Gastroesophageal sphincter (tissue), 4 donors: ENCODE data around the gene COL4A3. TPM values are rescaled to one million over a fixed set of nuclear protein-coding genes. Genes with fewer than 3 reads are reported as not detected.

ENCODE experiments used
- ATAC-seq: fragments of 150-250 bp; one replicate; pipeline ENCODE4 v1.9.1; 2016; ENCODE audit warnings: mild to moderate bottlenecking, moderate library complexity
- H3K27ac ChIP-seq, 4 donors: fragments of 200-600 bp; sonication (generic) in 3 of 4; 1 replicate in 3 of 4; 2 replicates in 1 of 4; pipeline ENCODE4 v1.5.1; 2016 to 2019
- H3K27me3 ChIP-seq: fragments of 200-600 bp; sonication (generic); one replicate; pipeline ENCODE4 v1.5.1; 2019
- H3K36me3 ChIP-seq, 2 donors: fragments of 200-600 bp; sonication (generic); one replicate each; pipeline ENCODE4 v1.5.1; 2019; ENCODE audit warnings: control low read depth in 1 of 2
- H3K4me1 ChIP-seq, 3 donors: fragments of 200-600 bp; sonication (generic); 1 replicate in 2 of 3; 2 replicates in 1 of 3; pipeline ENCODE4 v1.5.1; 2016 to 2019; ENCODE audit warnings: control low read depth in 2 of 3
- H3K4me3 ChIP-seq, 2 donors: fragments of 200-600 bp; sonication (generic); one replicate each; pipeline ENCODE4 v1.5.1; 2019; ENCODE audit warnings: mild to moderate bottlenecking in 1 of 2, moderate library complexity in 1 of 2
- H3K9me3 ChIP-seq, 3 donors: fragments of 200-600 bp; sonication (generic); one replicate each; pipeline ENCODE4 v1.5.1; 2017 to 2019; ENCODE audit warnings: control low read depth in 2 of 3
- CTCF ChIP-seq, 4 experiments: fragments of 200-600 bp in 2 of 4; fragments of 450-650 bp in 2 of 4; sonication (generic) in 1 of 4; IDR thresholded peaks; one replicate each; pipeline ENCODE4 v1.5.1; 2017 to 2019; ENCODE audit warnings: antibody characterized with exemption in 4 of 4, mild to moderate bottlenecking in 2 of 4, moderate library complexity in 2 of 4
- EP300 ChIP-seq: sonication (generic); formaldehyde crosslinking; IDR thresholded peaks from one replicate; pipeline ENCODE4 v1.6.1; 2017; ENCODE audit warnings: antibody characterized with exemption, mild to moderate bottlenecking
- POLR2A ChIP-seq, 2 donors: fragments of 450-650 bp; IDR thresholded peaks; one replicate each; pipeline ENCODE4 v1.6.1; 2017; ENCODE audit warnings: antibody characterized with exemption in 2 of 2, mild to moderate bottlenecking in 2 of 2, moderate library complexity in 1 of 2
- POLR2AphosphoS5 ChIP-seq: sonication (generic); formaldehyde crosslinking; IDR thresholded peaks from one replicate; pipeline ENCODE4 v1.6.1; 2017; ENCODE audit warnings: antibody characterized with exemption
- WGBS, 2 donors: methylation state at CpG; one replicate each; pipeline ENCODE4 v1.1.5; 2018; ENCODE audit warnings: low coverage in 1 of 2; 5-methylcytosine and 5-hydroxymethylcytosine counted together
- total RNA-seq, 4 donors: library from RNA; depleted of rRNA; stranded (reverse); fragments of >200 nt; gene quantifications; one replicate each; pipeline ENCODE4 v1.1.0, GENCODE V29; 2016

The COL4A3 gene
- total RNA-seq, 4 donors from 2014 or later: 2.7 to 8.9 (median 6.1) TPM

GRCh38 chr2:227147023-227147422 lies 17.4 kb upstream of the COL4A3 start:
- H3K4me3 ChIP-seq: no peak overlapping the region
- no peak overlapping the region for H3K27ac ChIP-seq
- peaks cover 0 to 20% (median 0%) of the 10 kb centered on the region in 3 donors for H3K9me3 ChIP-seq
- no peak for ATAC-seq
- WGBS, 2 donors: 63 to 71% methylated on average over 3 of the region's 3 CpGs
- no peaks in the 10 kb centered on the region for H3K27me3 ChIP-seq
- TF ChIP-seq EP300 (no peak), POLR2AphosphoS5 (no peak), POLR2A (IDR thresholded peaks at IDR 0.05) (no peak), CTCF (IDR thresholded peaks at IDR 0.05) (no peak)
- no peaks in the 10 kb centered on the region for H3K4me1 ChIP-seq
- H3K36me3 ChIP-seq: no peaks in the 10 kb centered on the region

- 77 to 93% methylated on average over 2 of the region's 2 CpGs for WGBS, 2 donors
- peaks cover 0 to 20% (median 0%) of the 10 kb centered on the region in 3 donors for H3K9me3 ChIP-seq
- no peak for TF ChIP-seq POLR2A (IDR thresholded peaks at IDR 0.05)
- TF ChIP-seq POLR2AphosphoS5: no peak
- no peak for TF ChIP-seq CTCF (IDR thresholded peaks at IDR 0.05)
- no peak for TF ChIP-seq EP300
- no peaks in the 10 kb centered on the region for H3K27me3 ChIP-seq
- no peak for ATAC-seq
- H3K4me3 ChIP-seq: no peak overlapping the region
- H3K27ac ChIP-seq: no peak overlapping the region
- H3K36me3 ChIP-seq: no peaks in the 10 kb centered on the region
- no peaks in the 10 kb centered on the region for H3K4me1 ChIP-seq
Measured at GRCh38 chr2:227148106-227148505, 16.3 kb upstream of the COL4A3 start.

GRCh38 chr2:227150222-227150936 lies 14.0 kb upstream of the COL4A3 start:
- Histone ChIP-seq H3K4me3 (no peak overlapping the region), H3K9me3 (peaks cover 0 to 20% (median 0%) of the 10 kb centered on the region in 3 donors), H3K4me1 (no peaks in the 10 kb centered on the region), H3K27me3 (peaks cover 7% of the 10 kb centered on the region), H3K36me3 (no peaks in the 10 kb centered on the region), H3K27ac (no peak overlapping the region)
- WGBS, 2 donors: 57 to 89% methylated on average over 1 to 2 of the region's 2 CpGs
- TF ChIP-seq POLR2A (IDR thresholded peaks at IDR 0.05) (no peak), EP300 (no peak), CTCF (IDR thresholded peaks at IDR 0.05) (no peak), POLR2AphosphoS5 (no peak)
- no peak for ATAC-seq

- no peak for ATAC-seq
- H3K9me3 ChIP-seq: peaks cover 0 to 11% (median 0%) of the 10 kb centered on the region in 3 donors
- TF ChIP-seq EP300 (no peak), POLR2A (IDR thresholded peaks at IDR 0.05) (no peak), POLR2AphosphoS5 (no peak), CTCF (IDR thresholded peaks at IDR 0.05) (no peak)
- H3K27me3 ChIP-seq: peaks cover 7% of the 10 kb centered on the region
- no peaks in the 10 kb centered on the region for H3K4me1 ChIP-seq
- H3K4me3 ChIP-seq: no peak overlapping the region
- H3K36me3 ChIP-seq: no peaks in the 10 kb centered on the region
- H3K27ac ChIP-seq: peak overlapping the region in 1 of 4 donors; percentile 37
- 92 to 100% methylated on average over 2 of the region's 2 CpGs for WGBS, 2 donors
Measured at GRCh38 chr2:227152093-227152766, 12.2 kb upstream of the COL4A3 start.
